Right kidney (tissue), 1 donor: ENCODE data around the gene MAN2B2.

Experiments used
- DNase-seq: peaks from one replicate; pipeline ENCODE4 v3.0.0-alpha.2; 2016

The MAN2B2 gene

DNA sequence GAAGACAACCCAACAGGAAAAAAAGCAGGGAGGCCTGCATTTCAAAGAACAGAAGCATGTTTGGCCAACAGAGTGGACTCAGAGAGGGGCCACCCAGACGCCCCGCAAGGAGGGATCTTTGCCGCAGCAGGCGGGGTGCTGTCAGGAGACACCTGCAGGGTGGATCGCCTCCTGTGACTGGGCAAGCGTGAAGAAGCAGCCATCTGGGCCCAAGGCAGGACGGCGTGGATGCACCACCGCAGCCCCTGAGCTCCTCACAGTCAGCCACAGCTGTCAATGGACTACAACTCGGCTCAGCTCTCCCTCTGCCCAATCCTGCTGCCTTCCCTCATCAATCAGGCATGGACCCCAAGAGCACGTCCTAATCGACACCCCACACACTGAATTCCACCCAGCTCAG, 32.0 kb upstream of the MAN2B2 start:
- DNase-seq = no peak

DNA sequence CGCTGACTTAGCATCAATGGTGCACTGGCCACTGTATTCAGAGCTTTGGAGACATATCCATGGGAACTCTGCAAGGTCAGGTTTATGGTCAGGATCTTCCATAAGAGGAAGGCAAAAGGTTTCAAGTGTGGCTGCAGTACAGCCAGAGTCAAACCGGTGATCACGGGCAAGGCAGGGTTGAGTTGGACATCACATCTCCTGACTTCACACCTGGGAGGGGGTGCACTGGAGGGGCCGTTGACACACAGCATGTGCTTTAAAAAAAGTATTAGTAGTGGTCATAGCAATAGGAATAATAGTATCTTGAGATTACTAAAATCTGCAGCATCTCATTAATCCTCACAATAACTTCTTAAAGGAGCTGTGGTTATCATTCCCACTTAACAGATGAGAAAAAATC, 28.9 kb upstream of the MAN2B2 start:
- no peak for DNase-seq

DNA sequence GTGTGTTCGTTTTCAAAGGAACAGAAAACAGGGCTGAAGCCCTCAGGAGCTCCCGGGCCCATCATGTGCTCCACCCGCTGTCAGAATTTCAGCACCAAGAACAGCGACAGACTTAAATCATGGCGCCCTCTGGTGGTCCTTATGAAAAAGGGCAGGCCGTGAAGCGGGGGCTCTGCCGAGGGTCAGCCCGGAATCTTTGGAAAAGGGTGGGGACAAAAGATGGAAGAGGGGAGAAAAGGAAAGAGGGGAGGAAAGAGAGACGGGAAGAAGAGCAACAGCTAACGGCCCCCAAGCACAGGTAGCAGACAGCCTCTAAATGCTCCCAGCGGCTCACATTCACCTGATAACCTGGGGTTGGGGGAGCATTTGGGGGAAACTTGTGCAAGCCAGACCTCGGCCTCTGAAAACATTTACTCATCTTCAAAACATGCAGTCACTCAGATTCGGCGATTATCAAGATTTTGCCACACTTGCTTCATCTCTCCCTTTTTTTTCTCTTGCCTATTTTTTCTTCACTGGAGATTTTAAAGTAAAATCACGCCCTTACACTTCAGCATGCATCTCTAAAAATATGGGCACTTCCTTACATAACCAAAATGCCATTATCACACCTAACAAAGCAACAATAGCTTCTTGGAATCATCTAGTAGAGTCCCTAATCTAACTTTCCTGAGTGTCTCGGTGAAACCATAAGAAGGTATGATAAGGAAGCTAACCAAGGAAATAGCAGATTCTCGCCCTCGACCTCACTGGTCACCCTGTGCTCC, 28.1 kb upstream of the MAN2B2 start:
- peak; percentile 62 for DNase-seq

DNA sequence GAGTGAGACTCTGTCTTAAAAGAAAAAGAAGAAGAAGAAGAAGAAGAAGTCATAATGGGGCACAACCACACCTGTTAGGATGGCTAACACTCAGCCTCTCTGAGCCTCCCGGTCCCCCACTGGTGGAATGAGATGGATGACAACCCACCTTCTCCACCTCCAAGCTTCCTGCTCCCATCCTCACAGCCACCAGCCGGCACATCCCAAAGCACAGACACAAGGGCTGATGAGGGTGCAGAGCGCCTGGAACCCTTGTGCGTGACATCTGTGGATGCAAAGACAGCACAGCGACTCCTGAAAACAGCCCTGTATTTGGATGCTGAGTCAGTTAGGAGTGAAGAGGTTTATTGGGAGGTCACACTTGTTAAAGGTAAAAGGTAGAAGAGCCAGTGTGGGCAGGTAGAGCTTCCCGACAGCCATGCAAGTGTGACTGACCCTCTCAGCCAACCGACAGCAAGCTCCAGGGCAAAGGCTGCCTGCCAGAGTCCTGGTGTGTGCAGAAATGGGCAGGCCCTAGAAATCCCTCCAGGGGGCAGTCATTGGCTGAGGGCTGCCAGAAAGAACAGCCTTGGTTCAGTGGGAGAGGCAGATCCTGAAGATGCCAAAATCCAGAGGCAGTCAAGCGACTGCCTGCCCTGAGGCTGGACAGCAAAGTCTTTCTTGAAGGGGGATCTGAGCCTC, 26.6 kb upstream of the MAN2B2 start:
- no peak for DNase-seq

DNA sequence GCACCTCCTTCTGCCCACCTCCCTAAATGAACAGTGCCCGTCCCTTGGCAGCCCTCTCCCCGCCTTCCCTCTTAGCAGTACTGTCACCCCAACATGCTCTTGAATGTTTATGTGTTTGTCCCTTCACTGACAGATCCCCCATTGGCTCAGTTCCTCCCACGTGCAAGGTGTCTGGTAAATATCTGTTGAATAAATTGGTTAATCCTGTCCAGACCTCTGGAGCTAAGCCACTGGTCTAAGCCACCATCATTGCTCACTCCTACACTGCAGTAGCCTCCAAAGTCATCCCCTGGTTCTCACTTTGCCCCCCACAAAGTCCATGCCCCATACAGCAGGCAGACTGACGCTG, 26.1 kb upstream of the MAN2B2 start:
- no peak for DNase-seq

DNA sequence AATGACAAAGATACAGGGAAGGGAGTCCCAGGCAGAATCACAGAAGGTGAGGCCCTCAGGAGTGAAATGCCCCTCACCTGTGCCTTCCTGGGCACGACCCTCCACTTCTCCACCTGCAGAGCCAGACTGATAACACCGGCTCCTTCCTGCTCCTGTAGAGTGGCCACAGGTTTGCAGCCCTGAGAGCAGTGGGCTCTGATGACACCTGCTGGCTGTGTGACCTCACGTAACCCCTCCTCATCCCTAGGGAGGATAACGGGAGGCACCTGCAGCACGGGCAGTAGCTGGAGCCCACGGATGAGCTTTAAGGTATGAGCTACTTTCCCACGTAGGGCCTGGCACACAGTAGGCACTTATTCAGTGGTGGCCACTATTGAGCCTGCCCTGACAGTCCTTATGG, 25.5 kb upstream of the MAN2B2 start:
- DNase-seq = no peak

DNA sequence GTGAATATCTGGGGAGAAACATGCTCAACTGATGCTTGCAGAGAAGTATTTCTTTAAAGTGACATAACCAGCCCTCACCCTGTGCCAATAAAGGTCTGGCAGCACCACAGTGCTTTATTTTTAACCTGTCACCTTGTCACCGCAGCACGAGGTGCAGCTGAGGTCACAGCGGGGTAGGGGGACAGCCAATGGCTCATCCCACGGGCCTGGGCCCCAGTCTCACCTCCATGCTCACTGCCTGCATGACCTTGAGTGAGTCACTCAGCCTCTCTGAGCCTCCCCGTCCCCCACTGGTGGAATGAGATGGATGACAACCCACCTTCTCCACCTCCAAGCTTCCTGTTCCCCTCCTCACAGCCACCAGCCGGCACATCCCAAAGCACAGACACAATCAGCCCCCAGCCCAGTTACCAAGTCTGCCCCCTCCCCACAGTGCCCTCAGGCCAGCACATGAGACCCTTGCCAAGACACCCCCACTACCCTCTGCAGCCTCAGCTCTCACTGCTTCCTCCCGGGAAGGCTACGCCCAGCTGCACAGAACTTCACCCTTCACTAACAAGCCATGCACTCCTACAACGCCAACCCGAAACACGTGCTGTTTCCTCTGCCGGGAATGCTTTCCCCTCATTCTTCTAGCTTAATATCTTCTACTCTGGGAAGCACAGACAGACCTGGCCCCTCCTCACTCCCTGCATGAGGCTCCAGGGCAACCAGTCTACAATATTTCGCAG, 24.9 kb upstream of the MAN2B2 start:
- no peak for DNase-seq

DNA sequence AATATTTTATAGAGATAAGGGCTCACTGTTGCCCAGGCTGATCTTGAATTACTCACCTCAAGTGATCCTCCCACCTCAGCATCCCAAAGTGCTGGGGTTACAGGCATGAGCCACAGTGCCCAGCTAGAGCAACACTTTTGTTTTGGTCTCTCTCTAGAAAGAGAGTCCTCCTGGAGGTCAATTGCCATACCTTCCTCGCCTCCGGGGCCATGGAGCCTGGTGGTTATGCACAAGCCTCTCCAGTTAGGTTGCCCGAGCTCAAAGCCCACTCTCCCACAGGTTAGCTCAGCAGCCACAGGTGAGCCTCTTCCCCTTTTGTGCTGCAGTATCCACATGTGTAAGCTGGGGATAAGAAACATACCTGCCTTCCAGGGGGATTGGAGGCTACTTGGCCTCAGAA, 24.2 kb upstream of the MAN2B2 start:
- DNase-seq = no peak

DNA sequence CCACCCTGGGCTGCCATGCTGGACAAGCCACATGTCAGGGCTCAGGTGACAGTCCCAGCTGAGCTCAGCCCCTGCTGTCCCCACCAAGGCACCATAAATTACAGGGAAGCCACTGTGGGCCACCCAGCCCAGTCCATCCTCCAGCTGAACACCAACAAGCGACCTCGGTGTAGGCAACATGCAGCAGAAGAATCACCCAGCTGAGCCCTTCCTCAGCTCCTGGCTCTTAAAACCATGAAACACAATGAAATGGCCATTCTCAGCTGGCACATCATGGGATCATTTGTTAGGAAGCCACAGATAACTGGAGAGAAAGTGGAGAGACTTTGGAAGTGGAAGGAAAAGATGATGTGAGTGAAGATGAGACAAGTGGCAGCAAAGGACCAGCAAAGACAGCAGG, 23.3 kb upstream of the MAN2B2 start:
- no peak for DNase-seq

DNA sequence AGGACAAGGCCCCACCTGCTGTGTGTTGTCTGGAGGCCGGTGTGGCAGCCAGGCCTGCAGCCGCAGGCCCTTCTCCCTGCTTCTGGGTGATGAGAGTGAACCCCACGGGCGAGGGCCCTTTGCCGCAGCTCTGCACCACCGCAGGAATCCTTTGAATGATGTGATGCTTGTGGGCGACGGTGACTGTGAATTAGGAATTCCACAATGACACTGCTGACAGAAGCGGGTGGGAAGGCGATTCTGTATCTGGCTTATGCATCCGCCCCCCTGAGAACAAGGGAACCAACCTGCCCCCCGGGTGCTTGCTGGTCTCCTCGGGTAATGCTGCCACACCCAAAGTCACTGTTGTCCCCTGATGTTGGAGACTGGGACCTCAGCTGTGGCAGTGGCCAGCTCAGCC, 19.5 kb upstream of the MAN2B2 start:
- no peak for DNase-seq

DNA sequence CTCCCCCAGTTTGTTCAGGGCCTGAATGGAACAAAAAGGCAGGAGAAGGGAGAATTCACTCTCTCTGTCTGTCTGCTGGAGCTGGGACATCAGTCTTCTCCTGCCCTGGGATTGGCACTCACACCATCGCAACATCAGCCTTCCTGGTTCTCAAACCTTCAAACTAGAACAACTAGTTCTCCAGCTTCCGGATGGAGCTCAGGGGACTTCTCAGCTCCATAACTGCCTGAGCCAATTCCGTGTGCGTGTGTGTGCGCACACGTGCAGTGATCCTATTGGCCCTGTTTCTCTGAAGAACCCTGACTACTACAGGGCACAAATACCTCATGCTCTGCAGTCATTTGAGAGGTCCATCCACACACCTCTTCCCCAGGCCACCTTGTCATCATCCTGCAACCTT, 18.7 kb upstream of the MAN2B2 start:
- DNase-seq = no peak

DNA sequence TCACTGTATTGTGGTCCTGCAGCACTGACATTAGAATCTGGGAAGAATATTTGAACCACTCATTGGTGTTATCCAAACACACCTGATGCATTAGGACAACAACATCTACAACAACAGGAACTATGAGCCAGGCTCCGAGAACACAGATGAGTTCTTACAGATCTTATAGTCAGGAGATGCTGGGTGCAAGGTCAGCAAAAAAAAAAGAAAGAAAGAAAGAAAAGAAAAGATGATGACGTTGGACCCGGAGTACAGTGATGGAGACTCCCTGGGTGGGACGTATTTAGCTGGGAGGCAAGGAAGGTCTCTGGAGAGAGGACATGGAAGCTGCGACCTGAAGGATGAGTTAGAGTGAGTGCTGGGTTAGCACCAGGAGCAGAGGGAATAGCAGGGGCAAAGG, 17.8 kb upstream of the MAN2B2 start:
- DNase-seq = no peak

DNA sequence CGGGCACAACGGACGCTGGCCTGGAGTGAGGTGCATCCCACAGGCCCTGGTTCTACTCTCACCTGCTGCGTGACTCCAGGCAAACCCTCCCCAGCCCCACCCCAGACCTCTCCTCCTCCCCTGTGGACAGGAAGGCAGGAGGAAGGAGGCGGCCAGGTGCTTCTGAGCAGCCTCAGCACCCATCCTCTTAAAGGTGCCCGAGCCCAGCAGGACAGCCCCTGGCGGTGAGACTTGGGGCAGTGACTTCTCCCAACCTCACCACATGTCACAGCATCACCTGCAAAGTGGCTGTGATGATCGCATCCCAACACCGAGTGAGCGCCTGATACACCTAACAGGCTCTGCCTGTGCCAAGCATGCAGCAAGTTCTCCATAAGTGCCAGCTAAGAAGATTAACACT, 17.1 kb upstream of the MAN2B2 start:
- DNase-seq = no peak

DNA sequence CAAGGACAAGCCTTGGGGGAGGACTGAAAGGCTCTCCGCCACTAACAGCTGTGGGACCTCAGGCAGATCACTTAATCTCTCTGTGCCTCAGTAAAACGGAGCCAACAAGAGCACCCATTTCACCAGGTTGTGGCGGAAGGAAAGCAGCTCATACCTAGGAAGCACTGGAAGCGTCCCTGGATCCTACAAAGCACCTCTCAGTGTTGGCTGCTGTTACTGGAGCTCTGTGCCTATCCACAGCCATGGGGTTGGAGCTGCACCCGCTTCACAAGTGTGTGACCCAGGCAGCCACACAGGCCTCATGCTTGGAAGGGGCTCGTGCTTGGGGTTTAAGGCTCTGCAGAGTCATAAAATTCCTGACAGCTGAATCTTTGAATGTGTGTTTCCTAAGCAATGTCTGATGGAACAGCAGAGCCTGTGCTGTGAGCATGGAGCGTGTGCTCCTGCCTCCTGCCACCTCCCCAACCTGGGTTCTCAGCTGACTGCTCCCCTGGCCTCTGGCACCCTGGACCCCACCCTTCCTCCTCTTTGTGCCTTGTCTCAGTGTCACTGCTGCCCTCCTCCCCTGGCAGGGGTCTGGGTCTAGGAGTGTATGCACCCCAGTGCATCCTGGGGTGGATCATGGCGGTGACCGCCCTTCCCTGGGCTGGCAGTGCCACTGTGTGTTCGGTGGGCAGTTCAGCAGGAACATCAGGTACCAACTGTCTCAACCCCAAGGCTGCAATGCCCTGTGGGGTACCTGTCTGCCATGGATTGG, 14.4 kb upstream of the MAN2B2 start:
- no peak for DNase-seq

DNA sequence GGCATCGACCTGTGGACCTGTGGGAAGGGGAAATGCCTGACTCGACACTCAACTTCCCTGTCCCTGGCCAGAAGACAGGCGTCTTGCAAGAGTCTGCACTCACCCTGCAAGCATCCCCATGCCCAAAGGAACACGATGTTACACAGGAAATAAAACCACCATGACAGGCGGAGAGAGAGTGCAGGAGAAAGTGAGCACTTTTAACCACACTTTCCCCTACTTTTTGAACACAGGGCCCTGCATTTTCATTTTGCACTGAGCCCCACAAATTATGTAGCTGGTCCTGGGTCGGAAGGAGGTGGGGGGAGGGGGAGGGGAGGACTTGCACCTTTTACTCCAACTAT, 13.8 kb upstream of the MAN2B2 start:
- no peak for DNase-seq

DNA sequence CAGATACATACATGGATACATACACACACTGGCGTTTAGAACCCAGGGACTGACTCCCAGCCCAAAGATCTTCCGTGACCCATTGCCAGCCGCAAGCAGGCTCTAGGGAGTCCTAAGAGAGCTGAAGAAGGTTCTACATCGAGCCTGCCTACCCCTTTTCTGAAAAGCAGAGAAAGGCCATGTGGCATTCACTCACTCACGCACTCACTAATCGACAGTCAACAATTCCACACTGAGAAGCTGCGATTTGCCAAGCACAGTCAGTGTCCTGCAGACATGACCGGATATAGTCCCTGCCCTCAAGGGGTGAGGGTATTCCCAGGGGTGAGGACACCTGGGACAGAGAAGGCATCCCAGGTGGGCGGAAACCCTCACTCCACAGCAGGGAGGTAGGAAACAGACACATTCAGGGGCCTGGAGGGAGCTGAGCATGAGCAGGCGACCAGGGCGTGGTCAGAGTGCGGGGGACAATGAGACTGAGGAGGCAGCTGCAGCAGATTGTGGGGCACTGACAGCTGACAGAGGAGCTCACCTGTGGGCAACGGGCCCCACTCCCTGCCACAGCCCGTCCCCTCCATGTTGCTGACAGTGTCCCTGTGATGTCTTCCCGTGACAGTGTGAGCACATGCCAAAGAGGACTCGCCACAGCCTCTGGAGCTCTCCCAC, 13.2 kb upstream of the MAN2B2 start:
- DNase-seq = no peak

DNA sequence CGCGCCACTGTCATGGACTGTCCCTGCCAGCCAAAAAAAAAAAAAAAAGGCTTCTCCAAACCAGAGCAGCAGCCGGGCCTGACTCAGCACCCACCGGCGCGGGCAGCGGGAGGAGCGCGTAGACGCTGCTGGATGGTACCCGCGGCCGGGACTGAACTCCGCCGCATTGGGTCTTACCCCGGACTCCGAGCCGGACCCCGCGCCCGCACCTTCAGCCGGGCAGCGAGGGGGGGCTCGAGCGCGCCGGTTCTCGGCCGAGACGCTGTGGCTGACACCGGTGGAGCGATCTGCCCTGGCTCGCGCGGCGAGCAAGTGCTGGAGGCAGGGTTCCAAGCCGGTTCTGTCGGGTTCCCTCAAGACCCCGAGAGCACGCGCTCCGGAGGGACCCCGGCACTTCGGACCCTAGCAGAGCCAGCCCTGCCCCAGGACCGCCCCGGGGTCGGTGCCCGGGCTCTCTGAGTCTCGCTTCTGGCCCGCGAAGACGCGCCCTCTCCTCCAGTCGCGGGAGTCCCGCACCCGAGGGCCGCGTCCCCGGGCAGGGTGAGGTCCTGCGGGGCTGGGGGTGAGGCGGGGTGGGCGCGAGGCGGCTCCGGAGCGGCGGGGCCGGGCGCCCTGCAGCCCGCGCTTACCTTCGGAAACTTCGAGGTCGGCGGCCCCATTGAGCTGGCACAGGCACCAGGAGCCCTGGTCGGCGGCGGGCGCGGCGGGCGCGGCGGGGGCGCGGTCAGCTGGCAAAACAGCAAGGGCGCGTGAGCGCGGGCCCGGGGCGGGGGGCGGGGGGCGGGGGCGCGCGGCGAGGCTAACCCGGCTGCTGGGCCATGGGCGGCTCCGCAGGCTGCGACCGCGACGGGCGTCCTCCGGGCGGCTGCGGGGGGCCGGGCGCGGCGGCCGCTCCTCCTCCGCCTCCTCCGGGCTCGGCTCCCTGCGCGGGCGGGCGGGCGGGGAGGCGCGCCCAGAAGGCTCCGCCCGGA, 11.8 kb upstream of the MAN2B2 start:
- peak; percentile 53 for DNase-seq

DNA sequence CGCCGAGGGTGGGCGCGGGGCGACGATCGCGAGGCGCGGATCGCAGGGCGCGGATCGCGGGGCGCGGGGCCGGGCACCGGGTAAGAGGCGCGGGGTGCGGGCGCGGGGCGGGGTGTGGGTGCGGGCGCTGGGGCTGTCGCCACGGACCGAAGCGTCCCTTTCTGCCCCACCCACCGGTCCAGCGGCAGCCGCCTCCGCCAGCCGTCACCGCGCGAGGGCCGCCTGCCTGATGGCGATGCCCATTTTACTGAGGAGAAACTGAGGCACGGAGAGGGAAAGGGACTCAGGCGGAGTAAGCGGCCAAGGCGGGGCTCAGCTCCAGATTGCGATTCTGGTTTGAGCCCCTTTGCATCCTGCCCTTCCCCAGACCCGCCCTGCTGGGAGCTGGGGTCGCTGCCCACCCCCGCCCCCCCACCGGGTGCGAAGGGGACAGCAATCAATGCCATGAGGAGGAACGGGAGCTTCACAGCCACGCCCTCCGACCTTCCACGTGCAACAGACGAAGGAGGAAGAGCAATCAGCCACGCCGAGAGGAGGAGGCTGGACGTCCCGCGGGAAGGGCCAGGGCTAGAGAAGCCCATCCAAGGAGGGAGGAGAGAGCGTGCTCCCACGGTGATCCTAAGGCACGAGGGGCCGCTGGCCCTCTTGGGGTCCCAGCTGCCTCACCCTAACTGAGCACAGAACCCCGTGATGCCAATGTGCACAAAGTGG, 10.9 kb upstream of the MAN2B2 start:
- DNase-seq = no peak

DNA sequence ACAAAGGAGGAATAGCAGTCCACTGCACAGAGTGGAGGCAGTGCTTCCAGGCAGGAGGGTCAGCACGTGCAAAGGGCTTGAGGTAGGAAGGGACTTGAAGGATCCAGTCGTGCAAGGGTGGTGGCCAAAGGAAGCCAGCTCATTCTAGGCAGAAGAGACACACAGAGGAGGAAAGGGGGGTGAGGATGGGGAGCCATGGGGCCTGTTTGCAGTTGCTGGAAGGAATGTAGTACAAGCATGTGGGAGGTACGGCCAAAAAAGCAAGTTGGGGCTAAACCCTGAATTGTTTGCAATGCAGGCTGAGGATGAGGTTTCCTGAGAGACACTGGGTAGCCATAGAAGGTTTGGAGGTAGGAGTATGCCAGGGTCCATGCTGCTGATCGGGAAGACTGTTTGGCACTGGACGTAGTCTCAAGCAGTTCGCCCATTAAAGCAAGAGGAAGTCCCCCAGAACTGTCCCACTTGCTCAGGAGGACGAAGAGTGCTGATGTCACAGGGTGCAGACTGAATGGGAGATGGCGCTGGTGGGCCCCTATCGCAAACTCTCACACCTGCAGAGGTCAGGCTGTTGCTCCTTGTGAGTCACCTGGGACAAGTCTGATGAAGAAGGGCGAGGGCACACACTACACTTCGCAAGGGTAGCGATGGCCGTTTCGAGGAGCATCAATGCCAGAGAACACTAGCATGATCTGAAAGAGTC, 9.1 kb upstream of the MAN2B2 start:
- no peak for DNase-seq
